HepG2 (cell line): ENCODE data around the gene MIGA2. TPM values are rescaled to one million over a fixed set of nuclear protein-coding genes. Genes with fewer than 3 reads are reported as not detected.
A peak's percentile ranks its signal among the peaks of the same experiment; 100 is the strongest.

Experiments
- GABPB1 ChIP-seq: IDR thresholded peaks from 2 replicates; pipeline ENCODE4 v1.6.1; 2016; ENCODE audit warnings: mild to moderate bottlenecking, missing genetic modification reagents, moderate library complexity, missing compliant biosample characterization
- JDP2 ChIP-seq: sonication (generic); formaldehyde crosslinking; IDR thresholded peaks from 2 replicates; pipeline ENCODE4 v1.8.1; 2022; ENCODE audit warnings: missing genetic modification reagents, borderline replicate concordance
- KAT8 ChIP-seq: IDR thresholded peaks from 2 replicates; pipeline ENCODE4 v1.6.1; 2016; ENCODE audit warnings: missing genetic modification reagents, missing compliant biosample characterization
- KIAA2018 ChIP-seq: sonication (generic); formaldehyde crosslinking; IDR thresholded peaks from 2 replicates; pipeline ENCODE4 v1.5.0; 2020; ENCODE audit warnings: mild to moderate bottlenecking, missing genetic modification reagents, borderline replicate concordance
- KLF9 ChIP-seq: IDR thresholded peaks from 2 replicates; pipeline ENCODE4 v1.6.1; 2016; ENCODE audit warnings: low read depth
- MTF1 ChIP-seq: sonication (generic); formaldehyde crosslinking; IDR thresholded peaks from 2 replicates; pipeline ENCODE4 v1.5.0; 2020; ENCODE audit warnings: missing genetic modification reagents
- MTF2 ChIP-seq: sonication (generic); formaldehyde crosslinking; IDR thresholded peaks from 2 replicates; pipeline ENCODE4 v1.5.0; 2020; ENCODE audit warnings: missing genetic modification reagents, borderline replicate concordance
- NR0B2 ChIP-seq: sonication (generic); formaldehyde crosslinking; IDR thresholded peaks from 2 replicates; pipeline ENCODE4 v1.4.0; 2020; ENCODE audit warnings: mild to moderate bottlenecking, missing genetic modification reagents
- SIN3B ChIP-seq: fragments of 150-350 bp; IDR thresholded peaks from 2 replicates; pipeline ENCODE4 v1.6.1; 2014; ENCODE audit warnings: low read length
- THAP11 ChIP-seq: IDR thresholded peaks from 2 replicates; pipeline ENCODE4 v1.6.1; 2016; ENCODE audit warnings: missing biosample characterization, missing genetic modification reagents
- YEATS4 ChIP-seq: sonication (generic); formaldehyde crosslinking; IDR thresholded peaks from 2 replicates; pipeline ENCODE4 v1.4.0; 2020; ENCODE audit warnings: missing genetic modification reagents, borderline replicate concordance
- ZFP37 ChIP-seq: sonication (generic); formaldehyde crosslinking; IDR thresholded peaks from 2 replicates; pipeline ENCODE4 v1.4.0; 2020; ENCODE audit warnings: missing genetic modification reagents, borderline replicate concordance
- ZIK1 ChIP-seq: sonication (generic); formaldehyde crosslinking; IDR thresholded peaks from 2 replicates; pipeline ENCODE4 v1.5.0; 2020; ENCODE audit warnings: mild to moderate bottlenecking, low read depth, missing genetic modification reagents, borderline replicate concordance
- ZNF3 ChIP-seq: IDR thresholded peaks from 2 replicates; pipeline ENCODE4 v1.7.0; 2017; ENCODE audit warnings: inconsistent platforms
- ZNF431 ChIP-seq: sonication (generic); formaldehyde crosslinking; IDR thresholded peaks from 2 replicates; pipeline ENCODE4 v1.9.0; 2022; ENCODE audit warnings: missing genetic modification reagents, low read depth, mild to moderate bottlenecking, borderline replicate concordance
- ZSCAN12 ChIP-seq: sonication (generic); formaldehyde crosslinking; IDR thresholded peaks from 2 replicates; pipeline ENCODE4 v1.9.0; 2021; ENCODE audit warnings: mild to moderate bottlenecking, missing genetic modification reagents
- ZZZ3 ChIP-seq: sonication (generic); formaldehyde crosslinking; IDR thresholded peaks from 2 replicates; pipeline ENCODE4 v1.4.0; 2020; ENCODE audit warnings: missing genetic modification reagents, mild to moderate bottlenecking, borderline replicate concordance
- polyA plus RNA-seq, 8 experiments: library from polyadenylated mRNA; depleted of rRNA in 3 of 8; stranded (reverse) in 7 of 8; unstranded in 1 of 8; fragments of >200 nt; fragmentation: Illumina TruSeq in 4 of 8; extraction: Trizol in 4 of 8; gene quantifications; 2 replicates each; pipeline versions ENCODE4 v1.2.1 to v1.2.3, GENCODE V29; 2011 to 2016; ENCODE audit warnings: low read depth in 4 of 8, missing spikeins in 1 of 8, mixed read lengths in 1 of 8; ENCODE audit not compliant: insufficient read depth in 1 of 8
- total RNA-seq, 5 experiments: library from RNA; depleted of rRNA; stranded (reverse); fragments of >200 nt; fragmentation: Illumina TruSeq; extraction: Trizol; gene quantifications; 2 replicates each; pipeline ENCODE4 v1.2.3, GENCODE V29; 2016; ENCODE audit warnings: low read depth in 1 of 5

MIGA2 gene
- total and polyA plus RNA-seq, 2 of the 13 experiments (the other 11 are each of a cell fraction or from before 2014, with no cell fraction given), result 10.8 to 17.1 TPM

GRCh38 chr9:129110740-129111527, 74.5 kb downstream of the MIGA2 start, which contains the start of the genes CRAT and PTPA (continued):
- no peak for TF ChIP-seq KIAA2018 (CRISPR knock-in tag)
- TF ChIP-seq ZSCAN12 (CRISPR knock-in tag), result peak; percentile 27; the same call in 1 of the 2 replicates
- TF ChIP-seq MTF2 (CRISPR knock-in tag), result peak; percentile 50; the same call in 1 of the 2 replicates
- peak; percentile 12; the same call in 1 of the 2 replicates for TF ChIP-seq NR0B2 (CRISPR knock-in tag)
- TF ChIP-seq ZNF431 (CRISPR knock-in tag), result peak; percentile 19; the same call in 1 of the 2 replicates
- TF ChIP-seq MTF1 (CRISPR knock-in tag), result no peak
- TF ChIP-seq KAT8, result no peak
- TF ChIP-seq ZFP37 (CRISPR knock-in tag), result peak; percentile 39; the same call in 1 of the 2 replicates
- TF ChIP-seq ZNF3 (CRISPR knock-in tag), result no peak
- no peak; the same call in 1 of the 2 replicates for TF ChIP-seq YEATS4 (CRISPR knock-in tag)
- peak; percentile 39; the same call in 1 of the 2 replicates for TF ChIP-seq THAP11 (CRISPR knock-in tag)
- 0 out of 2 replicates have a peak, but pooled peaks have one; percentile 51 for TF ChIP-seq KLF9 (CRISPR knock-in tag)
- TF ChIP-seq SIN3B, result no peak
- TF ChIP-seq GABPB1 (CRISPR knock-in tag), result 0 out of 2 replicates have a peak, but pooled peaks have one; percentile 44
- peak; percentile 75 for TF ChIP-seq ZZZ3
- no peak for TF ChIP-seq JDP2
- peak; percentile 24; the same call in 1 of the 2 replicates for TF ChIP-seq ZIK1 (CRISPR knock-in tag)
